Inflammatory macrophage (primary cell): ENCODE measurements around the gene S100A8.
A peak's percentile ranks its signal among the peaks of the same experiment; 100 is the strongest.
"Not testable (repeated sequence)": the region's sequence is repeated elsewhere in the genome, so short reads cannot be mapped to it uniquely, and the experiment has no call there.

ENCODE experiments used
- DNase-seq, 2 donors: peaks; one replicate each; pipeline ENCODE4 v3.0.0-alpha.2; 2020 to 2022

The S100A8 gene

DNA sequence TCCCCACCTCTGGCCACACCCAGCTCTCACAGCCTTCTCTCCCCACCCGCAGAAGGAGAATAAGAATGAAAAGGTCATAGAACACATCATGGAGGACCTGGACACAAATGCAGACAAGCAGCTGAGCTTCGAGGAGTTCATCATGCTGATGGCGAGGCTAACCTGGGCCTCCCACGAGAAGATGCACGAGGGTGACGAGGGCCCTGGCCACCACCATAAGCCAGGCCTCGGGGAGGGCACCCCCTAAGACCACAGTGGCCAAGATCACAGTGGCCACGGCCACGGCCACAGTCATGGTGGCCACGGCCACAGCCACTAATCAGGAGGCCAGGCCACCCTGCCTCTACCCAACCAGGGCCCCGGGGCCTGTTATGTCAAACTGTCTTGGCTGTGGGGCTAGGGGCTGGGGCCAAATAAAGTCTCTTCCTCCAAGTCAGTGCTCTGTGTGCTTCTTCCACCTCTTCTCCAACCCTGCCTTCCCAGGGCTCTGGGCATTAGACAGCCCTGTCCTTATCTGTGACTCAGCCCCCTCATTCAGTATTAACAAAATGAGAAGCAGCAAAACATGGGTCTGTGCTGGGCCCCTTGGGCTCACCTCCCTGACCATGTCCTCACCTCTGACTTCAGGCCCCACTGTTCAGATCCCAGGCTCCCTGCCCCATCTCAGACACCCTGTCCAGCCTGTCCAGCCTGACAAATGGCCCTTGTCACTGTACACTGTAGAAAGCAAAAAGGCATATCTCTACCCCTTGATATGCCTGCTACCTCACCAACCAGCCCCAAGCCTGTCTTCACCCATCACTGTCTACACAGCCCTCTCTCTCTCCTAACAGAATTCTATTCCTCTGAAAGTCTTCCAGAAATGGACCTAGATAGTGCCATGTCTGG is 30.0 kb downstream of the S100A8 start:
- DNase-seq: no peak

GRCh38 chr1:153360190-153360589 is 30.7 kb downstream of the S100A8 start:
- DNase-seq: peak; percentile 73 to 78

DNA sequence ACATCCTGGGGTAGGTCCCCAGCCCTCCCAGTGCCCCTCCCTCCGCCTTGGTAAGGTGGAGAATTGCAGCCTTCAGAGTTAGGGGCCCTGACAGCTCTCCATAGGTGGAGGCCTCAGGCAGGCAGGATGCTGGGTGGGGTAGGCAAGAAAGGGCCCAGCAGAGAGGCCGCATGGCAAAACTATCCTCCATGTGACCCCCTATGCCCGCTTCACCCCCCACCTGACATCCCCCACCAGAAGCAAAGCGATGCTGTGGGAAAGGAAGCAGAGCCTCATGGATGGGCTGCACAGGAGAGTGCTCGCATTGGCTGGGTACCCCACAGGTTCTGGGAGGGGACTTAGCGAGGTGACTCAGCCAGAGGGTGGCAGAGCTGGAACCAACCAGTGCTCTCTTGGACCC is 31.6 kb downstream of the S100A8 start:
- DNase-seq: no peak

DNA sequence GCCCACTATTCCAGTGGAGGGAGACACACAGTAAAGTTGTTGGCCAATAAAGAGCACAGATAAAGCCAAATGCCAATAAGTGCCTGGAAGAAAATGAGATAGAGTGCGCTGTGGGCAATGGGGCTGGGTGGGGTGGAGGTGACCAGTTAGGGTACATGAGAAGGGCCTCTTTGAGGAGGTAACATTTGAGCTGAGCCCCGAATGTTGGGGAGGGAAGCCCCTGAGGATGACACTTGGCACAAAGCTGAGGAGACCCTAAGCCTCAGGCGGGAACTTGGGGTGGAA is 32.2 kb downstream of the S100A8 start:
- no peak for DNase-seq

- peak; percentile 70 to 74 for DNase-seq
These were observed 32.8 kb downstream of the S100A8 start, which contains the start of gene S100A9 for GRCh38 chr1:153357853-153358690. Gene S100A9, plus strand, starts transcription at chr1:153357854. Its CDS starts 430 bp downstream, at chr1:153358284.

DNA sequence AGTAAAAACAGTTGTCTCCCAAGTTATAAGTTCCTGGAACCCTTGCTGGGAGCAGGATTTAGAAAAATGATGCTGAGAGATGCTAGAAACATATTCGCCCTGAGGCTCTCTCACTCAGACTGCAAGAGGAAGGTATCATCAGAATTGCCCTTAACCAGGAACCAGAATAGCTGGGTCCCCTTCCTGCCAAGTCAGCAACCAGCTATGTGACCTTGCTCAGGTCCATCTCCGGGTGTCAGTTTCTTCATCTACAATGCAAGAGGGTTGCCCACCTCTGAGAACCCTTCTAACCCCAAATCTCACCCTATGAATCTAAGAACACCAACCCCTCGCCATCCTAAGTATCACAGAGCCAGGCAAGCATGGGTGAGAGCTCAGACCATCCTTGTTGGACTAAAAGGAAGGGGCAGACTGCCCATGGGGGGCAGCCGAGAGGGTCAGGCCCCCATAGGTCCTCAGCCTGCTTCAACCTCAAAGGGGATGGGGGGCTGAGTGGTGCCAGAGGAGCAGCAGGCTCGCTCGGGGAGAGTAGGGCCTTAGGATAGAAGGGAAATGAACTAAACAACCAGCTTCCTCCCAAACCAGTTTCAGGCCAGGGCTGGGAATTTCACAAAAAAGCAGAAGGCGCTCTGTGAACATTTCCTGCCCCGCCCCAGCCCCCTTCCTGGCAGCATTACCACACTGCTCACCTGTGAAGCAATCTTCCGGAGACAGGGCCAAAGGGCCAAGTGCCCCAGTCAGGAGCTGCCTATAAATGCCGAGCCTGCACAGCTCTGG is 33.6 kb downstream of the S100A8 start:
- DNase-seq: peak; percentile 93 to 98

GRCh38 chr1:153356392-153357075 is 34.3 kb downstream of the S100A8 start:
- DNase-seq: no peak

- DNase-seq: peak; percentile 84 to 89
These were observed 35.3 kb downstream of the S100A8 start for GRCh38 chr1:153355445-153356071.

GRCh38 chr1:153354515-153355193 is 36.2 kb downstream of the S100A8 start:
- no peak for DNase-seq

- no peak for DNase-seq
These were observed 37.5 kb downstream of the S100A8 start for GRCh38 chr1:153353226-153353947.

- peak; percentile 74 to 75 for DNase-seq
These were observed 38.4 kb downstream of the S100A8 start for GRCh38 chr1:153352523-153352922.

DNA sequence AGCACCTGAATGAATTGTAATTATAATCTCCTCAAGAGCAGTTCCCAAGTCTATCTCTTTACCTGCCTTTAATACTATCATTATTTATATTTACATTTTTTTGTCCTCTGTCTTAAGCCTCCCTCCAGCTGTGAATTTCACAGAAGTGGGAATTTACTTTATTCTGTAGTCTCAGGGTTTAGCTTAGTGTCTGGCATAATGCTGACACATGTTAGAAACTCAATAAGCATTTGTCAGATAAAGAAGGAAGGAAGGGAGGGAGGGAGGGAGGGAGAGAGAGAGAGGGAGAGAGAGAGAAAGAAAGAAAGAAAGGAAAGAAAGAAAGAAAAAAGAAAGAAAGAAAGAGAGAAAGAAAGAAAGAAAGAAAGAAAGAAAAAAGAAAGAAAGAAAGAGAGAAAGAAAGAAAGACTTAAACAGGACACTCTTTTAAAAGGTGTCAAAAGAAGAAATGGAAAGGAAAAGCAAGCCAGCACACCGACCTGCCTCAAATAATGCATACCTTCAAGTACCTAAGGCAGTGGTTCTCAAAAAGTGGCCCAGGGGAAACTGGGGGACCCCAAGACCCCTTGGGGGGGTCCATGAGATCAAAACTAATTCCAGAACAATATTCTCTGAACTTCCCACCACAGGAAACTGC is 40.4 kb downstream of the S100A8 start:
- no peak for DNase-seq

- peak in 1 of 2 donors; percentile 37 for DNase-seq
These were observed 41.2 kb downstream of the S100A8 start for GRCh38 chr1:153349363-153350320.

GRCh38 chr1:153348511-153349362 is 42.1 kb downstream of the S100A8 start, which contains the start of gene PGLYRP4:
Gene PGLYRP4, minus strand, starts transcription at chr1:153348841. Its CDS starts 909 bp downstream, at chr1:153347932.
- DNase-seq: no peak

GRCh38 chr1:153347856-153348255 is 43.0 kb downstream of the S100A8 start:
- no peak for DNase-seq

DNA sequence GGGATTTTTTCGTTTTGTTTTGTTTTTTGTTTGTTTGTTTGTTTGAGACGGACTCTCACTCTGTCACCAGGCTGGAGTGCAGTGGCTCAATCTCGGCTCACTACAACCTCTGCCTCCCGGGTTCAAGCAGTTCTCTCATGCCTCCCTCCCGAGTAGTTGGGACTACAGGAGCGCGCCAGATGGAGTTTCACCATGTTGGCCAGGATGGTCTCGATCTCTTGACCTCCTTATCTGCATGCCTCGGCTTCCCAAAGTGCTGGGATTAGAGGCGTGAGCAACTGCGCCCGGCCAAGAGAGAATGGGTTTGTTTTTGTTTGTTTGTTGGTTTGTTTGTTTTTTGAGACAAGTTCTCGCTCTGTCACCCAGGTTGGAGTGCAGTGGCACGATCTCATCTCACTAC is 43.8 kb downstream of the S100A8 start:
- not testable (repeated sequence) for DNase-seq

DNA sequence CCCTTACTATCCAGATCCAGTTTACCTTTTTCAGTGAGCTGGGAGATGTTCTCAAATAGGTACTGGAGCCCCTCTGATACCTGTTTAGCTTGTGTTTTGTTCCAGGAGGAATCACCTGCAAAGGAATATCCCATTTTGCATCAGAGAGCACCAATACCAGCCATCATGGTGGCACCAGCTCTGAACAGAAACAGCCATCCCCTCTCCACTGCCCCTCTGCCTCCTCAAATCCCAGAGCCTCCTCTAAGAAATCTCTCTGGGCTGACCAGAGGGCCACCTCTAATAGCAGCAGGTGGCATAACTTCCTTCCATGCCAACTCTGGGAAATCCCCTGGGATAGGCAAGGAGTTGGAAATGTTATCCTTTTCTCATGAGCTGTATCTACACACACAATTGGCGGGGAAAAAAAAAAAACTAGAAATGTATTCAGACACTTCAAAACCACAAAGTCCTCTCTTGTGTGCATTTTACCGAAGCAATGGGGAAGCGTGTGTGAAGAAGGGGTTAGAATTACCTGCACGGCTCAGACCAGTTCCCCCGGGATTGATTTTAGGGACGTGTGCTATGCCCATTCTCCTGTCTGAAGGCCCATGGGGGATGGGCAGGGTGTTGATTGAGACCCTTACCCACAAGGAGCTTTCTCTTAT is 44.7 kb downstream of the S100A8 start:
- DNase-seq: no peak
